Measurements from ENCODE around the gene KIF3C.
"Not testable (repeated sequence)": the region's sequence is repeated elsewhere in the genome, so short reads cannot be mapped to it uniquely, and the experiment has no call there.

KIF3C gene

GRCh38 chr2:25999406-25999805 is 17.1 kb upstream of the KIF3C start:
- DNase-seq (ENCODE audit: low read depth): not testable (repeated sequence)

- DNase-seq (ENCODE audit: low read depth): not testable (repeated sequence)
Observed at GRCh38 chr2:25998816-25999383, 16.6 kb upstream of the KIF3C start.

- DNase-seq (ENCODE audit: low read depth): no peak
Observed at GRCh38 chr2:25996844-25997243, 14.5 kb upstream of the KIF3C start.

- DNase-seq (ENCODE audit: low read depth): no peak
Observed at GRCh38 chr2:25994509-25994908, 12.2 kb upstream of the KIF3C start.

- DNase-seq (ENCODE audit: low read depth): no peak
Observed at GRCh38 chr2:25993049-25993448, 10.8 kb upstream of the KIF3C start.

- no peak for DNase-seq (ENCODE audit: low read depth)
Observed at GRCh38 chr2:25992556-25992955, 10.3 kb upstream of the KIF3C start.

- DNase-seq (ENCODE audit: low read depth): no peak
Observed at GRCh38 chr2:25991965-25992364, 9.7 kb upstream of the KIF3C start.

GRCh38 chr2:25989154-25989553 is 6.9 kb upstream of the KIF3C start:
- DNase-seq (ENCODE audit: low read depth): no peak

- no peak for DNase-seq (ENCODE audit: low read depth)
Observed at GRCh38 chr2:25988134-25988533, 5.8 kb upstream of the KIF3C start.

- DNase-seq (ENCODE audit: low read depth): no peak
Observed at GRCh38 chr2:25983735-25984134, 1.4 kb upstream of the KIF3C start.

- DNase-seq (ENCODE audit: low read depth): no peak
Observed at GRCh38 chr2:25982968-25983280, 627 bp upstream of the KIF3C start.

GRCh38 chr2:25981596-25982272 is 563 bp downstream of the KIF3C start:
- DNase-seq (ENCODE audit: low read depth): no peak

GRCh38 chr2:25980951-25981350 is 1.3 kb downstream of the KIF3C start:
- no peak for DNase-seq (ENCODE audit: low read depth)

GRCh38 chr2:25980076-25980887 is 2.0 kb downstream of the KIF3C start:
- no peak for DNase-seq (ENCODE audit: low read depth)

GRCh38 chr2:25979001-25979400 is 3.3 kb downstream of the KIF3C start:
- no peak for DNase-seq (ENCODE audit: low read depth)

GRCh38 chr2:25977768-25978167 is 4.5 kb downstream of the KIF3C start:
- DNase-seq (ENCODE audit: low read depth): no peak

GRCh38 chr2:25976983-25977741 is 5.1 kb downstream of the KIF3C start:
- DNase-seq (ENCODE audit: low read depth): no peak

- no peak for DNase-seq (ENCODE audit: low read depth)
Observed at GRCh38 chr2:25972049-25972823, 10.1 kb downstream of the KIF3C start.

GRCh38 chr2:25971596-25971995 is 10.7 kb downstream of the KIF3C start:
- no peak for DNase-seq (ENCODE audit: low read depth)

GRCh38 chr2:25966531-25967270 is 15.6 kb downstream of the KIF3C start:
- no peak for DNase-seq (ENCODE audit: low read depth)

- no peak for DNase-seq (ENCODE audit: low read depth)
Observed at GRCh38 chr2:25964891-25965290, 17.4 kb downstream of the KIF3C start.

Data from fibroblast of the conjunctiva (primary cell).